Brain microvascular endothelial cell (primary cell): ENCODE measurements around the gene DOCK3.
"Not testable (repeated sequence)": the region's sequence is repeated elsewhere in the genome, so short reads cannot be mapped to it uniquely, and the experiment has no call there.

Source experiments
- DNase-seq: peaks from one replicate; pipeline ENCODE4 v3.0.0-alpha.2; 2020
- H3K27ac ChIP-seq: fragments of 250-450 bp; sonication (Bioruptor Pico); 2 replicates; pipeline ENCODE4 v1.5.1; 2020; ENCODE audit warnings: mild to moderate bottlenecking, moderate library complexity
- H3K27me3 ChIP-seq: fragments of 250-450 bp; sonication (Bioruptor Pico); replicated peaks from 2 replicates; pipeline ENCODE4 v1.5.1; 2020; ENCODE audit warnings: mild to moderate bottlenecking
- H3K36me3 ChIP-seq: fragments of 250-450 bp; sonication (Bioruptor Pico); replicated peaks from 2 replicates; pipeline ENCODE4 v1.5.1; 2020; ENCODE audit warnings: mild to moderate bottlenecking
- H3K4me3 ChIP-seq: 2 replicates; pipeline ENCODE4 v1.5.1; 2011; ENCODE audit warnings: low read depth, mild to moderate bottlenecking, control low read depth, low read length, moderate library complexity
- CTCF ChIP-seq: IDR thresholded peaks from 2 replicates; pipeline ENCODE4 v1.5.1; 2011; ENCODE audit warnings: low read depth, mild to moderate bottlenecking, moderate library complexity, low read length, control low read depth, inconsistent platforms; ENCODE audit errors: missing control alignments
- in situ Hi-C: cut with HindIII; loops from 2 replicates; pipeline ENCODE4 v1.10.0; 2017; ENCODE audit warnings: low sequenced_read_pairs, low pct_ligation_motif_present

The DOCK3 gene

DNA sequence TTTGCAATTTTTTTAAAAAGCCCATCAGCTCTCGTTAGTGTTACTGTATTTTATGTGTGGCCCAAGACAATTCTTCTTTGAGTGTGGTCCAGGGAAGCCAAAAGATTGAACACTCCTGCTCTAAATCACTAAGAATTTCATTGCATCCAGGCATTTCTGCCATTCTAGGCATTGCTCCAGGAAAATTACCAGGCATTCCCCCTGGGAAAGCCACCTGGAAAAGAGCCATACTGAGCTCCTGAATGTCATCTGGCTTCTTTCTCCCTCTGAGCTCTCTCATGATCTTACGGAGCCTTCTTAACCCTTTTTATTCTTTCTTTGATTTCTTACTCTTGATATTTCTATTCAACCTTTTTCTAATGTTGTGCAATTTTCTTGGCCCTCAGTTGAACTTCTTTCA is 202.2 kb downstream of the DOCK3 start:
- Histone ChIP-seq H3K4me3 (no peak overlapping the region), H3K27ac (no peak overlapping the region), H3K27me3 (no peaks in the 10 kb centered on the region), H3K36me3 (no peaks in the 10 kb centered on the region)
- no peak for DNase-seq
- TF ChIP-seq CTCF, result no peak
- in situ Hi-C loops, result no loop called here

GRCh38 chr3:50882733-50883132 is 208.0 kb downstream of the DOCK3 start:
- in situ Hi-C loops, result not testable (repeated sequence)

GRCh38 chr3:50883755-50884154 is 209.0 kb downstream of the DOCK3 start:
- H3K4me3 ChIP-seq, result no peak overlapping the region
- in situ Hi-C loops, result no loop called here

More at GRCh38 chr3:50882733-50883132, 208.0 kb downstream of the DOCK3 start:
- not testable (repeated sequence) for H3K27me3 ChIP-seq, H3K27ac ChIP-seq, H3K36me3 ChIP-seq, DNase-seq, H3K4me3 ChIP-seq

DNA sequence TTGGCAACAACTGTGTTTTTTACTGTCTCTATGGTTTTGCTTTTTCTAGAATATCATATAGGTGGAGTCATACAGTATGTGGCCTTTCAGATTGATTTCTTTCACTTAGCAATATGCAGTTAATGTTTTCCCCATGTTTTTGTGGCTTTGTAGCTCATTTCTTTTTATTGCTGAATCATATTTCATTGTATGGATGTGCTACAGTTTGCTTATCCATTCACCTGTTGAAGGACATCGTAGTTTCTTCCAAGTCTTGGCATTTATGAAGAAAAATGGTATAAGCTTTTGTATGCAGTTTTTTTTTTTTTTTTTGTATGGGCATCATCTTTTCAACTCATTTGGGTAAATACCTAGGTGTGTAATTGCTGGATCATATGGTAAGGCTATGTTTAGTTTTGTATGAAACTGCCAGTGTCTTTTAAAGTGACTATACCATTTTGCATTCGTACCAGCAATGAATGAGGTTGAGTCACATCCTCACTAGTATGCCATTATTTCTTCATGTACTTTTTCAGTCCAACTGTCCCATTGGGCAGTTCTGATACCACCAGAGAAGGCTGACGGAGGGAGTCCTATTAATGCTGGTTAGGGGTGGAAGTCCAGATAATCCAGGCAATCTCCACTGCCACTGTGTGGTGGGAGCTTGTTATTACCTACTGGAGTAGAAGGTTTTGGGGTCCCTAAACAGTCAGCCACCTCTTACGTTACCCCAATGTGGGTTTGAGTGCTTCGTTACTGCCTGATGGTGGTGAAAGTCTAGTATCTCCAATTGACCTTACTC is 210.5 kb downstream of the DOCK3 start:
- H3K4me3 ChIP-seq, result no peak overlapping the region
- H3K36me3 ChIP-seq, result no peaks in the 10 kb centered on the region
- no peaks in the 10 kb centered on the region for H3K27me3 ChIP-seq
- H3K27ac ChIP-seq, result no peak overlapping the region
- in situ Hi-C loops, result no loop called here
- no peak for DNase-seq
- TF ChIP-seq CTCF, result no peak

More at GRCh38 chr3:50883755-50884154, 209.0 kb downstream of the DOCK3 start:
- H3K36me3 ChIP-seq, result no peaks in the 10 kb centered on the region
- no peak for DNase-seq
- H3K27ac ChIP-seq, result no peak overlapping the region
- no peaks in the 10 kb centered on the region for H3K27me3 ChIP-seq
- no peak for TF ChIP-seq CTCF

DNA sequence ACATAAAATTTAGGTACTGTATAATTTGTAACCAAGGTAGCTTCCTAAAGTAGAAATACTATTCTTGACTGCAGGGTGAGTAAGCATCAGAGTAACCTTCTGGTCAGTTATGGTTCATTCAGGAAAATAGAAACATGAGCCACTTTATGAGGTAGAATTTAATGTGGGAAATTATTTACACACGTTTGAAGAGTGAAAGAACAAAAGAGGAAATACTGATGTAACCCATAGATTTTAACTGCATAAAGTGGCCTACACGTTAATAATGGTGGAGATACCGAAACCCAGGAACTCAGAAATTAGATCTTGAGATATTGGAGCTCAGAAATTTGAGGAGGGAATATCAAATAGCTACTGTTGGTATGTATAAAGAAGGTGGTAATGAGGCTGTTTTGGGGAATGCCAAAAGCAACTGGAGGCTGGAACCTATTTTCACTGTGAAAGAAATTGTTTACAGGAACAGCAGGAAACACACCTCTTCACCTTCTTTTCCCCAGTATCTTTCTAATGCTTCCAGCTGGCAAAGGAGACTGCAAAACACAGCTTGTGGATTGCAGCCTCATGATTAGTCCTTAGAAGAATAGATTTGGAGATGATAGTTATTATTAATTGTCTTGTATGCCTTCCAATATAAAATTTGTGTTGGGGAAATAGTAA is 216.1 kb downstream of the DOCK3 start:
- H3K27me3 ChIP-seq, result no peaks in the 10 kb centered on the region
- no peak for TF ChIP-seq CTCF
- H3K4me3 ChIP-seq, result no peak overlapping the region
- H3K36me3 ChIP-seq, result no peaks in the 10 kb centered on the region
- DNase-seq, result no peak
- in situ Hi-C loops, result no loop called here
- H3K27ac ChIP-seq, result no peak overlapping the region

DNA sequence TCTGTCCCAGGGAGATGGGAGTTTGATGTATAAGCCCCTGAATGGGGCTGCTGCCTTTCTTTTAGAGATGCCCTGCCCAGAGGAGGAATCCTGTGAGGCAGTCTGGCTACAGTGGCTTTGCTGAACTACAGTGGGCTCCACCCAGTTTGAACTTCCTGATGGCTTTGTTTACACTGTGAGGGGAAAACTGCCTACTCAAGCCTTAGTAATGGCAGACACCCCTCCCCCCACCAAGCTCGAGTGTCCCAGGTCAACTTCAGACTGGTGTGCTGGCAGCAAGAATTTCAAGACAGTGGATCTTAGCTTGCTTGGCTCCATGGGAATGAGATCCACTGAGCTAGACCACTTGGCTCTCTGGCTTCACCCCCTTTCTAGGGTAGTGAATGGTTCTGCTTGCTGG is 226.4 kb downstream of the DOCK3 start:
- H3K4me3 ChIP-seq, H3K36me3 ChIP-seq, H3K27ac ChIP-seq, in situ Hi-C loops, DNase-seq, H3K27me3 ChIP-seq: not testable (repeated sequence)
